OCI-LY3 (cell line): ENCODE results near the gene CYTH1.

Experiments
- H2AFZ ChIP-seq: fragments of 200-600, 300-600 bp; shearing (Covaris generic); 2 replicates; pipeline ENCODE4 v1.6.0; 2014; ENCODE audit warnings: antibody characterized with exemption, low read depth, low read length
- H3K27ac ChIP-seq: fragments of 200-600, 300-600 bp; sonication (generic); 2 replicates; pipeline ENCODE4 v1.5.1; 2014; ENCODE audit warnings: mild to moderate bottlenecking, low read length, moderate library complexity, mixed read lengths
- H3K27me3 ChIP-seq: fragments of 200-600, 300-600 bp; sonication (generic); 2 replicates; pipeline ENCODE4 v1.6.1; 2014; ENCODE audit warnings: low read depth, low read length, mixed read lengths
- H3K36me3 ChIP-seq: fragments of 200-600, 300-600 bp; sonication (generic); replicated peaks from 2 replicates; pipeline ENCODE3; 2014; ENCODE audit warnings: low read depth, low read length, mixed read lengths
- H3K4me1 ChIP-seq: fragments of 300-600, 200-600 bp; sonication (generic); 2 replicates; pipeline ENCODE4 v1.6.1; 2014; ENCODE audit warnings: low read length, mixed read lengths
- H3K4me2 ChIP-seq: fragments of 200-600, 300-600 bp; sonication (generic); 2 replicates; pipeline ENCODE4 v1.6.1; 2014; ENCODE audit warnings: low read length, mixed read lengths
- H3K4me3 ChIP-seq: fragments of 300-600, 200-600 bp; sonication (generic); 2 replicates; pipeline ENCODE4 v1.5.1; 2014; ENCODE audit warnings: antibody characterized with exemption, mild to moderate bottlenecking, low read length, moderate library complexity
- H3K79me2 ChIP-seq: fragments of 300-600, 200-600 bp; shearing (Covaris generic); 2 replicates; pipeline ENCODE4 v1.6.1; 2014; ENCODE audit warnings: mild to moderate bottlenecking, low read length, mixed read lengths
- H3K9ac ChIP-seq: fragments of 300-600, 200-600 bp; shearing (Covaris generic); 2 replicates; pipeline ENCODE4 v1.6.0; 2014; ENCODE audit warnings: mild to moderate bottlenecking, low read length, moderate library complexity
- H3K9me3 ChIP-seq: fragments of 200-600, 300-600 bp; shearing (Covaris generic); 2 replicates; pipeline ENCODE4 v1.6.1; 2014; ENCODE audit warnings: low read length, mixed read lengths; ENCODE audit not compliant: insufficient read depth
- H4K20me1 ChIP-seq: fragments of 200-600, 300-600 bp; sonication (generic); 2 replicates; pipeline ENCODE4 v1.6.1; 2016; ENCODE audit warnings: low read length, mixed read lengths; ENCODE audit not compliant: insufficient read depth
- EZH2phosphoT487 ChIP-seq: fragments of 200-600 bp; shearing (Covaris generic); IDR thresholded peaks from 2 replicates; pipeline ENCODE4 v1.6.1; 2018; ENCODE audit warnings: antibody characterized with exemption, mixed run types, low read depth
- TF ChIP-seq, protein P1 (sequence below): fragments of 200-600, 300-600 bp; sonication (generic); IDR thresholded peaks from 2 replicates; pipeline ENCODE4 v1.5.1; 2014; ENCODE audit warnings: antibody characterized with exemption, low read length, low read depth

Gene CYTH1

GRCh38 chr17:78709119-78709681 is 72.9 kb downstream of the CYTH1 start:
- Histone ChIP-seq H3K9ac (peak overlapping the region; percentile 48), H3K9me3 (no peaks in the 10 kb centered on the region), H3K4me2 (peak overlapping the region; percentile 70), H2AFZ (no peak overlapping the region), H3K27ac (peak overlapping the region; percentile 86), H3K79me2 (peaks cover 74% of the 10 kb centered on the region), H4K20me1 (peaks cover 24% of the 10 kb centered on the region), H3K36me3 (peaks cover 15% of the 10 kb centered on the region), H3K27me3 (no peaks in the 10 kb centered on the region), H3K4me3 (peak overlapping the region; percentile 47), H3K4me1 (peaks cover 63% of the 10 kb centered on the region)
- TF ChIP-seq, protein P1, sequence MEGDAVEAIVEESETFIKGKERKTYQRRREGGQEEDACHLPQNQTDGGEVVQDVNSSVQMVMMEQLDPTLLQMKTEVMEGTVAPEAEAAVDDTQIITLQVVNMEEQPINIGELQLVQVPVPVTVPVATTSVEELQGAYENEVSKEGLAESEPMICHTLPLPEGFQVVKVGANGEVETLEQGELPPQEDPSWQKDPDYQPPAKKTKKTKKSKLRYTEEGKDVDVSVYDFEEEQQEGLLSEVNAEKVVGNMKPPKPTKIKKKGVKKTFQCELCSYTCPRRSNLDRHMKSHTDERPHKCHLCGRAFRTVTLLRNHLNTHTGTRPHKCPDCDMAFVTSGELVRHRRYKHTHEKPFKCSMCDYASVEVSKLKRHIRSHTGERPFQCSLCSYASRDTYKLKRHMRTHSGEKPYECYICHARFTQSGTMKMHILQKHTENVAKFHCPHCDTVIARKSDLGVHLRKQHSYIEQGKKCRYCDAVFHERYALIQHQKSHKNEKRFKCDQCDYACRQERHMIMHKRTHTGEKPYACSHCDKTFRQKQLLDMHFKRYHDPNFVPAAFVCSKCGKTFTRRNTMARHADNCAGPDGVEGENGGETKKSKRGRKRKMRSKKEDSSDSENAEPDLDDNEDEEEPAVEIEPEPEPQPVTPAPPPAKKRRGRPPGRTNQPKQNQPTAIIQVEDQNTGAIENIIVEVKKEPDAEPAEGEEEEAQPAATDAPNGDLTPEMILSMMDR = no peak
- no peak for TF ChIP-seq EZH2phosphoT487

GRCh38 chr17:78708510-78708973 is 73.5 kb downstream of the CYTH1 start:
- Histone ChIP-seq H3K27ac (peak overlapping the region; percentile 86), H3K9me3 (no peaks in the 10 kb centered on the region), H3K9ac (peak overlapping the region; percentile 48), H3K4me1 (peaks cover 63% of the 10 kb centered on the region), H4K20me1 (peaks cover 24% of the 10 kb centered on the region), H3K36me3 (peaks cover 21% of the 10 kb centered on the region), H2AFZ (no peak overlapping the region), H3K4me3 (peak overlapping the region; percentile 47), H3K27me3 (no peaks in the 10 kb centered on the region), H3K4me2 (peak overlapping the region; percentile 70), H3K79me2 (peaks cover 68% of the 10 kb centered on the region)
- TF ChIP-seq, protein P1 = peak; percentile 92
- TF ChIP-seq EZH2phosphoT487 = no peak

- Histone ChIP-seq H3K4me1 (peaks cover 63% of the 10 kb centered on the region), H4K20me1 (peaks cover 20% of the 10 kb centered on the region), H3K79me2 (peaks cover 62% of the 10 kb centered on the region), H3K27me3 (no peaks in the 10 kb centered on the region), H3K36me3 (peaks cover 23% of the 10 kb centered on the region), H3K9me3 (no peaks in the 10 kb centered on the region), H3K27ac (peak overlapping the region; percentile 86), H2AFZ (no peak overlapping the region), H3K4me2 (peak overlapping the region; percentile 70), H3K9ac (peak overlapping the region; percentile 38; the same call in 1 of the 2 replicates), H3K4me3 (no peak overlapping the region)
- no peak for TF ChIP-seq EZH2phosphoT487
- TF ChIP-seq, protein P1 = no peak
These were observed 74.2 kb downstream of the CYTH1 start for GRCh38 chr17:78707923-78708322.

- Histone ChIP-seq H3K9ac (peak overlapping the region; percentile 57), H4K20me1 (peaks cover 20% of the 10 kb centered on the region), H3K36me3 (peaks cover 25% of the 10 kb centered on the region), H3K4me1 (peaks cover 63% of the 10 kb centered on the region), H3K4me2 (peak overlapping the region; percentile 70), H3K27me3 (no peaks in the 10 kb centered on the region), H3K4me3 (peak overlapping the region; percentile 37; the same call in 1 of the 2 replicates), H3K27ac (peak overlapping the region; percentile 88), H2AFZ (no peak overlapping the region), H3K79me2 (peaks cover 53% of the 10 kb centered on the region), H3K9me3 (no peaks in the 10 kb centered on the region)
- TF ChIP-seq EZH2phosphoT487 = no peak
- TF ChIP-seq, protein P1 = no peak
These were observed 75.1 kb downstream of the CYTH1 start for GRCh38 chr17:78707016-78707415.
